T-helper 2 cell treated with Interferon-gamma antibody and Interleukin-4, amounts not matched to agents 5 μg/mL and 100 μg/mL, for 36 hours (primary cell): ENCODE measurements around the gene XG.
"Not testable (repeated sequence)": the region's sequence is repeated elsewhere in the genome, so short reads cannot be mapped to it uniquely, and the experiment has no call there.

ENCODE experiments used
- DNase-seq: peaks from one replicate; pipeline ENCODE4 v3.0.0; 2021; ENCODE audit warnings: low spot score
- H3K27ac Mint-ChIP-seq: one replicate; pipeline ENCODE4 v1.8.0; 2021; ENCODE audit warnings: mild to moderate bottlenecking, mixed read lengths
- H3K27me3 Mint-ChIP-seq: one replicate; pipeline ENCODE4 v1.8.0; 2021; ENCODE audit warnings: low read depth, mixed read lengths
- H3K36me3 Mint-ChIP-seq: one replicate; pipeline ENCODE4 v1.8.0; 2021; ENCODE audit warnings: low read depth, mixed read lengths
- H3K4me1 Mint-ChIP-seq: one replicate; pipeline ENCODE4 v1.8.0; 2021; ENCODE audit warnings: low read depth, mixed read lengths
- H3K4me3 Mint-ChIP-seq: one replicate; pipeline ENCODE4 v1.8.0; 2022; ENCODE audit warnings: mild to moderate bottlenecking, moderate library complexity, mixed read lengths
- H3K9me3 Mint-ChIP-seq: one replicate; pipeline ENCODE4 v1.8.0; 2021; ENCODE audit warnings: mixed read lengths

Gene XG

GRCh38 chrX:2751291-2751690, 549 bp upstream of the XG start:
- no peaks in the 10 kb centered on the region for H3K36me3 Mint-ChIP-seq
- H3K4me3 Mint-ChIP-seq, result no peak overlapping the region
- no peak overlapping the region for H3K27ac Mint-ChIP-seq
- H3K4me1 Mint-ChIP-seq, result no peaks in the 10 kb centered on the region
- H3K9me3 Mint-ChIP-seq, result no peaks in the 10 kb centered on the region
- peaks cover 6% of the 10 kb centered on the region for H3K27me3 Mint-ChIP-seq
- DNase-seq, result no peak

GRCh38 chrX:2752441-2752840, 601 bp downstream of the XG start:
- DNase-seq, H3K36me3 Mint-ChIP-seq, H3K27me3 Mint-ChIP-seq, H3K4me3 Mint-ChIP-seq, H3K4me1 Mint-ChIP-seq, H3K9me3 Mint-ChIP-seq, H3K27ac Mint-ChIP-seq: not testable (repeated sequence)

- not testable (repeated sequence) for H3K36me3 Mint-ChIP-seq, H3K4me3 Mint-ChIP-seq, H3K27ac Mint-ChIP-seq, DNase-seq, H3K9me3 Mint-ChIP-seq, H3K27me3 Mint-ChIP-seq, H3K4me1 Mint-ChIP-seq
Measured at GRCh38 chrX:2755163-2755715, 3.4 kb downstream of the XG start.

- no peaks in the 10 kb centered on the region for H3K9me3 Mint-ChIP-seq
- H3K27ac Mint-ChIP-seq, result no peak overlapping the region
- H3K4me1 Mint-ChIP-seq, result peaks cover 4% of the 10 kb centered on the region
- DNase-seq, result no peak
- H3K27me3 Mint-ChIP-seq, result peaks cover 4% of the 10 kb centered on the region
- H3K4me3 Mint-ChIP-seq, result no peak overlapping the region
- H3K36me3 Mint-ChIP-seq, result no peaks in the 10 kb centered on the region
Measured at GRCh38 chrX:2756548-2756947, 4.7 kb downstream of the XG start.

- H3K9me3 Mint-ChIP-seq, result no peaks in the 10 kb centered on the region
- H3K4me3 Mint-ChIP-seq, result no peak overlapping the region
Measured at GRCh38 chrX:2761246-2761645, 9.4 kb downstream of the XG start.

GRCh38 chrX:2762671-2763070, 10.8 kb downstream of the XG start:
- H3K9me3 Mint-ChIP-seq, H3K36me3 Mint-ChIP-seq, H3K4me1 Mint-ChIP-seq, H3K4me3 Mint-ChIP-seq, DNase-seq, H3K27me3 Mint-ChIP-seq, H3K27ac Mint-ChIP-seq: not testable (repeated sequence)

More at GRCh38 chrX:2761246-2761645, 9.4 kb downstream of the XG start:
- peaks cover 4% of the 10 kb centered on the region for H3K4me1 Mint-ChIP-seq
- no peaks in the 10 kb centered on the region for H3K36me3 Mint-ChIP-seq
- no peak overlapping the region for H3K27ac Mint-ChIP-seq
- no peak for DNase-seq
- no peaks in the 10 kb centered on the region for H3K27me3 Mint-ChIP-seq

- not testable (repeated sequence) for H3K4me1 Mint-ChIP-seq, DNase-seq, H3K27ac Mint-ChIP-seq, H3K9me3 Mint-ChIP-seq, H3K4me3 Mint-ChIP-seq, H3K36me3 Mint-ChIP-seq, H3K27me3 Mint-ChIP-seq
Measured at GRCh38 chrX:2764766-2765548, 13.1 kb downstream of the XG start.

- Mint-ChIP-seq H3K4me1 (no peaks in the 10 kb centered on the region), H3K27me3 (no peaks in the 10 kb centered on the region), H3K36me3 (no peaks in the 10 kb centered on the region), H3K27ac (no peak overlapping the region), H3K9me3 (no peaks in the 10 kb centered on the region), H3K4me3 (no peak overlapping the region)
- DNase-seq, result no peak
Measured at GRCh38 chrX:2765549-2765830, 13.7 kb downstream of the XG start.

- Mint-ChIP-seq H3K27me3 (peaks cover 2% of the 10 kb centered on the region), H3K36me3 (no peaks in the 10 kb centered on the region), H3K27ac (no peak overlapping the region), H3K4me1 (no peaks in the 10 kb centered on the region), H3K4me3 (no peak overlapping the region), H3K9me3 (peaks cover 5% of the 10 kb centered on the region)
- no peak for DNase-seq
Measured at GRCh38 chrX:2766906-2767305, 15.1 kb downstream of the XG start.

GRCh38 chrX:2767631-2768455, 16.0 kb downstream of the XG start:
- no peaks in the 10 kb centered on the region for H3K36me3 Mint-ChIP-seq
- peaks cover 5% of the 10 kb centered on the region for H3K9me3 Mint-ChIP-seq
- H3K4me1 Mint-ChIP-seq, result no peaks in the 10 kb centered on the region
- H3K27ac Mint-ChIP-seq, result no peak overlapping the region
- DNase-seq, result no peak
- H3K4me3 Mint-ChIP-seq, result no peak overlapping the region
- H3K27me3 Mint-ChIP-seq, result peaks cover 5% of the 10 kb centered on the region

- Mint-ChIP-seq H3K4me3 (no peak overlapping the region), H3K9me3 (peaks cover 7% of the 10 kb centered on the region), H3K27ac (no peak overlapping the region), H3K36me3 (no peaks in the 10 kb centered on the region), H3K27me3 (peaks cover 5% of the 10 kb centered on the region), H3K4me1 (no peaks in the 10 kb centered on the region)
- no peak for DNase-seq
Measured at GRCh38 chrX:2769615-2770014, 17.8 kb downstream of the XG start.

- not testable (repeated sequence) for DNase-seq, H3K27me3 Mint-ChIP-seq, H3K36me3 Mint-ChIP-seq, H3K27ac Mint-ChIP-seq, H3K4me3 Mint-ChIP-seq, H3K4me1 Mint-ChIP-seq
- peaks cover 14% of the 10 kb centered on the region for H3K9me3 Mint-ChIP-seq
Measured at GRCh38 chrX:2773166-2774055, 21.6 kb downstream of the XG start.

- Mint-ChIP-seq H3K27me3 (peaks cover 7% of the 10 kb centered on the region), H3K27ac (no peak overlapping the region)
Measured at GRCh38 chrX:2774057-2774456, 22.2 kb downstream of the XG start.

GRCh38 chrX:2774776-2775175, 22.9 kb downstream of the XG start:
- H3K4me3 Mint-ChIP-seq, result no peak overlapping the region
- peaks cover 14% of the 10 kb centered on the region for H3K9me3 Mint-ChIP-seq
- DNase-seq, result no peak
- no peak overlapping the region for H3K27ac Mint-ChIP-seq
- H3K27me3 Mint-ChIP-seq, result peaks cover 7% of the 10 kb centered on the region
- H3K36me3 Mint-ChIP-seq, result no peaks in the 10 kb centered on the region
- H3K4me1 Mint-ChIP-seq, result no peaks in the 10 kb centered on the region

More at GRCh38 chrX:2774057-2774456, 22.2 kb downstream of the XG start:
- H3K4me3 Mint-ChIP-seq, result no peak overlapping the region
- peaks cover 14% of the 10 kb centered on the region for H3K9me3 Mint-ChIP-seq
- no peaks in the 10 kb centered on the region for H3K4me1 Mint-ChIP-seq
- H3K36me3 Mint-ChIP-seq, result no peaks in the 10 kb centered on the region
- no peak for DNase-seq
